GM18498 (cell line): Measurements from ENCODE around the gene TBC1D10A.

Experiments used
- ATAC-seq: cut with Tn5 transposase; IDR thresholded peaks from one replicate; pipeline ENCODE4 v1.9.1; 2021; ENCODE audit warnings: mild to moderate bottlenecking, moderate library complexity; ENCODE audit not compliant: unreplicated experiment

TBC1D10A gene

DNA sequence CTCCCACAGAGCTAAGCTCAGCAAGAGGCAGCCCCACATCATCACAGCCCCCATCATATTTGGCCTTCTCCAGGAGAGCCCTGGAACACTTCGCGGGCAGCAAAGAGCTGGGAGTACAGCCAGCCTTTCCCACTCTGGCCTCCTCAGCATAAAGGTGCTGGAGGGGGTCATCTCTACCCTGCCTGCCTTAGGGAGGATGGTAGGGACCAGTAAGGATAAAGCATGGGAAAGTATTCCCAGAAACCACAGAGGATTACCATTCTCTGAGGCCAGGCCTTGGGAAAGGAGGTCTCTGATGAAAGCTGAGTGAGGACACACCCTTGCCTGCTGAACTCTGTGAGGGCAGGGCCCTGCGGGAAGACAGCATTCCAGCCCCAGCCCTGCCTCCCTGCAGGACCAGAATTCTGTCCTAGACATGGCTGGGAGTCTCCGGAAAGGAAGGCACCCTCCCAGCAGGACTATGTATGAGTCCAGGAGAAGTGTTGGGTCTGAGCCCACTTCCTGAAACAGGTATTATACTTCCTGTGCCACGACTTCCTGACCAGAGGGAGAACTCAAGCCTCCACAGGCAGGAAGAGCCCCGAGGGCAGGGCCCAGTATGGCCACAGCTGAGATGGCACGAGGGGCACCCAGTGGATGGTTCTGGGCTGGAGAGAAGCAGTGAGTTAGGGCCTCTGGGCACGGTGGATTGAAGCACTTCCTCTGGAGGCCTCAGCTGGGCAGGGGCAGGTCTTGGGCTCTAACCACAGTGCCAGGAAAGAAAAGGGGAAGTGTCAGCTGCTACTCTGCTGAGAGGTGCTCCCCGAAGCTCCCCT lies 24.5 kb downstream of the TBC1D10A start:
- no peak for ATAC-seq

- ATAC-seq = no peak
Measured at GRCh38 chr22:30299322-30299721, 27.4 kb downstream of the TBC1D10A start.

DNA sequence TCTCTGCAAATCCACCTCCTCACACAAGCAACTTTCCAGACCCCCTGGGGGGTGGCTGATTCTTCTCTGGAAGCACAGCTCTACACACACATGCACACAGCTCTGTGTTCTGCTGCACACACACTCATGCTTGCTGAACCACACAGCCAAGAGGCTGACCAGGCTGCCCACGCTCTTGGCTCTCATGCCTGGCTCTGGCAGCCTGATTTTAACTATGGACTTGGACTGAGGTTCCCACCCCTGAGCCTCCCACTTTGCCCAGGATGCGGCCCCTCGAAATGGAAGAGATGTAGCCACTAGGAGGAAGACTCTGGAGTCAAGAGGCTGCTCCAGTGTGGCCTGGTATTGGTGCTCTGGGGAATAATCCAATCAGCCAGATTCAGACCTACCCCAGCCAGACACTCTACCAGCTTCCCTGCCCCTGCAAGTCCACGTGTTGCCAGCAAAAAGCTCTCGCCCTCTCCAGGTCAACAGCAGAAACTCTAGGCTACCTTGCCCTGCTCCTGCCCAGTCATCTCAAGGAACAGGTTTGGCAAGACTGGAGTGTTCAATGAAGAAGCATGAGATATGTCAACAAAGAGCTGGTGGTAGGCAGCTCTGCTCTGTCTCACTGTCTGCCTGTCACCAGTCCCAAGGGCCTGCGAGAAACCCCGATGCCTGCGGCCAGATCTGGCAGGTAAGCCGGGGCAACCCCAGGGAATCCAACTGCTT lies 28.6 kb downstream of the TBC1D10A start:
- ATAC-seq = no peak

GRCh38 chr22:30297276-30297990 lies 29.3 kb downstream of the TBC1D10A start:
- no peak for ATAC-seq

DNA sequence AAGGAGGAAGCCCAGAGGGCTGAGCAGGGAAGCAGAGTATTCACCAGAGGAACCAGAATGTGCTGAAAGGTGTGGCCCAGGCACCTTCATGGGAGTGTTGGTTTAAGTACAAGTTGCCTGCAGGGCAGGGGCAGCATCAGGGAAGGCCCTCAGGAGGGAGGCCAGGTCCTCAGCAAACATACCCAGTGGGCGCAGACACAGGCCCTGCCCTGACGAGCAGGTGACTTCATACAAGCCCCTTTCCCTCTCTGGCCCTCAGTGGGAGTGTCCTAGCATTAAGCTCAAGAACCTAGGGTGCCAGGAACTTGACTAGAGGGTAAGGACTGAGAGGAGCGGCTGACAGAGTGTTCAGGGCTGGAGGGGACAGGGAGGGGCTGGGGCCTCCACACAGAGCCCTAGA lies 29.9 kb downstream of the TBC1D10A start:
- no peak for ATAC-seq

- ATAC-seq = no peak
Measured at GRCh38 chr22:30296324-30296723, 30.4 kb downstream of the TBC1D10A start.

- ATAC-seq = no peak
Measured at GRCh38 chr22:30295576-30295975, 31.2 kb downstream of the TBC1D10A start.

GRCh38 chr22:30294830-30295229 lies 31.9 kb downstream of the TBC1D10A start:
- ATAC-seq = no peak

DNA sequence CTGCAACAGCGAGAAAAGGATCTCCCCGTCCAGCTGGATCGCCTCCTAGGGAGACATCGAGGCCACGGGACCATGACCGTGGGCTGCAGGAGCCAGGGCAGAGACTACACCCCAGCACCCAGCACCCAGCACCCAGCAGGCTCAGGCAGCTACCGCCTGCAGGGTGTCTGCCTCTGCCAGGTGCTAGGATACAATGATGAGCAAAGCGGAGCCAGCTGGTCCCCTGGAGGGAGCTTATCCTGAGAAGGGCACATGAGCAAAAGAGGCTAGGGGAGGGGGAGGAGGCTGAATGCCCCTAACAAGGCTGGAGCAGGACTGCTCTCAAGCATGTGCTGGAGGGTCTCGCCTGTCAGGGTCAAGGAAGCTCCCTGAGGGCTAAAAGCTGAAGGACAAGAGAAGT lies 32.7 kb downstream of the TBC1D10A start:
- ATAC-seq = no peak

GRCh38 chr22:30293026-30293425 lies 33.7 kb downstream of the TBC1D10A start:
- ATAC-seq = no peak

DNA sequence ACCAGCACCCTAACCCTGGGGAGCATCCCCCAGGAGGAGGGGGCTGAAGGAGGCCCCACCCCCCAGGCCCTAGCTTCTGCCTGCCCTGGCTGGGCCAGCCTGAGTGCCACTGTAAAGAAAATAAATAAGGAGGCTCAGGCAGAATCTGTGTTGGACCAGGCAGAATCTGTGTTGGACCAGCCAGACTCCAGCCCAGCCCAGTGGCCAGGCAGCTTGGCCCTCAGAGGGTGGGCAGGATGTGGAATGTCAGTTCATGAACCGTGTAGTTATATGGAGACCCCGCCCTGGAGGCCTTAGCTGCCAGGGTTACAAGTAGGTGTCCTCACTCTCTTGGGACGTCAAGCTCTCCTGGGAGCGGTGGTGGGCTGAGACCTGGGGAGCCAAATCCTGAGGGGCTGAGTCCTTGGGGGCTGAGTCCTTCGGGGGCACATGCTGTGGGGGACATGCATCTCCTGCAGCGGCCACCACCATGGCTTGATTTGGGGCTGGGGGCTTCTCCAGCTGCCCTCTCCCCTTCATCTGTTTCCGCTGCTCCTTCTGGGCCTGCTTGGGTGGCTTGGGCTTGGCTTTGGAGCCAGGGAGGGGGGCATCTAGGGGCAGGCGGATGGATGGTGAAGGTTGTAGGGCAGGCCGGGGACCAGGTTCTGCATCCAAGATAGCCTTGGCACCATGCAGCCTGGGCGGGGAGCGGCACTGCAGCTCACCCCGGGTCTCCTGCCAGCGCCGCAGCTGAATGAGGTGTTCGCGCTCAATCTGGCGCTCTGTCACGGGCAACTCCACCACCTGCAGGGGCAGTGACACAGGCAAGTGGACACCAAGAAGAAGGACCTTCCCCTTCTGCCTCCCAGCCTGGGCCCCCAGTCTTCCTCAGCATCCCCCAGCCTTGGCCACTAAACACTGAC lies 34.4 kb downstream of the TBC1D10A start:
- no peak for ATAC-seq

GRCh38 chr22:30291058-30291892 lies 35.5 kb downstream of the TBC1D10A start:
- ATAC-seq = no peak

DNA sequence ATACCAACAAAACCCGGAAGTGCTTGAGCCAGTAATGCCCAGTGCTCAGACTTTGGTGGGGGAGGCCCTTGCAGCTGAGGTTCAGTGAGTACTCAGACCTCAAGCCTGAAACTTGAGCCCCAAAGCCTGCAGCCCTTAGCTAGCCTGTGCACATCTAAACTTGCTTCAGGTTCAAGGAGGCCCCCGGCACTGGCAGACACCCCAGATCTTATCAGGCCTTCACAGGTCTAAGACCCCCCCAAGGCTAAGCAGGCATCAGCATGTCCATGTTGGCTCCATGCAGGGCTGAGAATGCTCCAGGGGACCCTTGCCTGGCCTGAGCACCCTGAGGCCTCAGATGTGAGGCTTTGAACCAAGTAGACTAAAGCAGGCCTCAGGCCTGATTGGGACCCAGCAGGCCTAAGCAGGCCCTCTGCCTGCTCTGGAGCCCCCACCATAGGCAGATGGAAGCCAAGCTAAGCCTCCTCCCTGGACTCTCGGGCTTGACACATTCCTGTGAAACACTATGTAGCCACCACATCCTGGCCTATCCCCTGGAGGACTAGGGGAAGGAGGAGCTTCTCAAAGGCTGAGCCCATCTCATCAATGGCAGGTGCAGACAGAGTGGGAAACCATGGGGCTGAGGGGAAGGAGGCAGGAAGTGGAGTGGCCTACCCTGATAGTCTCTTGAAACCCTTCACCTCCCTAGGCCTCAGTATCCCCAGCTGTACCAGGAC lies 36.2 kb downstream of the TBC1D10A start:
- peak; percentile 10 for ATAC-seq

- peak; percentile 20 for ATAC-seq
Measured at GRCh38 chr22:30289980-30290313, 36.8 kb downstream of the TBC1D10A start.

GRCh38 chr22:30289141-30289979 lies 37.4 kb downstream of the TBC1D10A start, which contains the start of gene CASTOR1:
CASTOR1 (minus strand) TSS chr22:30289505; CDS start chr22:30289497, 8 bp downstream.
- ATAC-seq = peak; percentile 74

DNA sequence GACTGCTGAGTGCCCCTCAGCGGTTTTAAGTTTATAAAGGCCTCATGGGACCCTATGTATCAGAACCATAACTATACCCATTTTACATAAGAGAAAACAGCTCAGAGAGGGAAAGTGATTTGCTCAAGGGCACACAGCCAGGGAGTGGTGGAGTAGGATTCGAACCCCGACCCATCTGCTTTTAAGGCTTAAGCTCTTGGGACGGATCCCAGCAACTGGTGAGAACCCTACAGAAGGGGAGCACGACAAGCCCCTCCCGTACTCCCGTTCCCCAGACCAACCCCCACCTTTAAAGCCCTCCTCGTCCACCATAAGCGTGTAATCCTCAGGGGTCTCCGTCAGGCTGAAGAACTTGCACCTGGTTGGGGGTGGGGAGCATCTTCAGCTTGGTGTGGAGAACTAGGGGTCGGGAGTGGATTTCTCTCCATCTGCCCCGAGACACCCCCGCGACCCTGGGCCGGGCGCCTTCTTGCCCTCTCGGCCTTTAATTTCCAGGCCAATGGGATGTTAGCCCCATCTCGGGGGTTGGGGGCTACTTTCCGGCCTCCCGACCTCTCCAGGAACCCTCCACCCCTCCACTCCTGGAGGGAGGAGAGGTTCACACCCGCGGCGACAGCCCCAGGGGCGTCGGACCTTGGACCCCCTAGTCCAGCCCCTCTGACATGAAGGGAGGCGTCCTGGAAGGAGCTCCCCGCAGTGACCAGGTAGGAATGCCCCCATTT lies 38.2 kb downstream of the TBC1D10A start:
- ATAC-seq = no peak

DNA sequence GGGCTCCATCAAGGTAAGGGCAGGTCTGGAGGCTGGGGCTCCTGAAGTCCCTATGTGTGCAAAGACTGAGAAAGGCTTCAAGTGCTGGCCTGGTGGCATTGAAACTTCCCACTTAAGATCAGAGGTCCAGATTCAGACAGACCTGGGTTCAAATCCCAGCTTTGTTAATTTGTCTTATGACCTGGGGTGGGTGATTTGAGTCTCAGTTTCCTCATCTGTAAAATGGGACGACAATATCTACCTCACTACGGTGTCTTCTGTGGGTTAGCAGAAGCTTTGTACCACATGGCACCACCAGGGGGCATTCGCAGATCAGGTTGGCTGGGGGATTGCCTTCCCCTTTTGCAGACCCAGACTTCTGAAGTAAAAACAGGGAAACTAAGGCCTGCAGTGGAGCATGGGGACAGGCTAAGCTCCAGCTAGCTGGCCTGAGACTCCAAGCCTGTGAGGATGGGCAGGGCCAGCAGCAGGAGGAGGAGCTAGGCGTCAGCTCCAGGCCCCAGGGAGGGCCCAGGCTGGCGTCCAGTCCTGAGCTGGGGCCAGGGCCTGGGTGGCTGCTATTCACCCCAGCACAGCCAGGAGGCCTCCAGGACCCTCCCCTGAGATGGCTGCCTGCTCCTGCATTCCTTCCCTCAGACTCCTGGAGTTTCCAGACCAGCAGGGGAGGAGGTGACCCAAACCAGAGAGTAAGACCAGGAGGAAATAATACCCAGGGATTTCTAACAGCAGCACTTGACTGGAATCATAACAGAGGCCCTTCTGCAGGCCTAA lies 38.9 kb downstream of the TBC1D10A start:
- ATAC-seq = no peak
